Measurements from ENCODE around the gene TATDN2.

Gene TATDN2

GRCh38 chr3:10328460-10329071 is 80.3 kb downstream of the TATDN2 start:
- DNase-seq (ENCODE audit: low read depth): no peak
- TF ChIP-seq CTCF (IDR thresholded peaks at IDR 0.05; ENCODE audit: low read depth, low read length): no peak
- no peak overlapping the region for H3K4me3 ChIP-seq (ENCODE audit: low read depth, low read length)

GRCh38 chr3:10329495-10330015 is 81.3 kb downstream of the TATDN2 start:
- no peak for DNase-seq (ENCODE audit: low read depth)
- TF ChIP-seq POLR2A (IDR thresholded peaks at IDR 0.05; ENCODE audit: extremely low read depth, insufficient read length) (no peak), MYC (IDR thresholded peaks at IDR 0.05; ENCODE audit: low read depth, low read length) (no peak), MAX (IDR thresholded peaks at IDR 0.05; ENCODE audit: low read depth, low read length) (no peak), CTCF (IDR thresholded peaks at IDR 0.05; ENCODE audit: low read depth, low read length) (no peak)

GRCh38 chr3:10330319-10330718 is 82.1 kb downstream of the TATDN2 start:
- no peak for DNase-seq (ENCODE audit: low read depth)
- TF ChIP-seq POLR2A (IDR thresholded peaks at IDR 0.05; ENCODE audit: extremely low read depth, insufficient read length) (no peak), CTCF (IDR thresholded peaks at IDR 0.05; ENCODE audit: low read depth, low read length) (no peak), MAX (IDR thresholded peaks at IDR 0.05; ENCODE audit: low read depth, low read length) (no peak), MYC (IDR thresholded peaks at IDR 0.05; ENCODE audit: low read depth, low read length) (no peak)
- no peak overlapping the region for H3K4me3 ChIP-seq (ENCODE audit: low read depth, low read length)

More at GRCh38 chr3:10329495-10330015, 81.3 kb downstream of the TATDN2 start:
- no peak overlapping the region for H3K4me3 ChIP-seq (ENCODE audit: low read depth, low read length)

Measured in NB4 (cell line).